LNCaP clone FGC (cell line): ENCODE measurements around the gene C22orf31.
"Not testable (repeated sequence)": the region's sequence is repeated elsewhere in the genome, so short reads cannot be mapped to it uniquely, and the experiment has no call there.

ENCODE experiments used
- DNase-seq: peaks from one replicate; pipeline ENCODE4 v3.0.0-alpha.2; 2011; ENCODE audit warnings: low read depth
- H3K4me3 ChIP-seq: 2 replicates; pipeline ENCODE4 v1.5.1; 2011; ENCODE audit warnings: mild to moderate bottlenecking, low read depth, low read length, control low read depth
- TF ChIP-seq, protein P1 (sequence below): IDR thresholded peaks from 2 replicates; pipeline ENCODE4 v1.5.1; 2012; ENCODE audit warnings: mild to moderate bottlenecking; ENCODE audit not compliant: control insufficient read depth, insufficient read depth; ENCODE audit errors: extremely low read depth

C22orf31 gene

DNA sequence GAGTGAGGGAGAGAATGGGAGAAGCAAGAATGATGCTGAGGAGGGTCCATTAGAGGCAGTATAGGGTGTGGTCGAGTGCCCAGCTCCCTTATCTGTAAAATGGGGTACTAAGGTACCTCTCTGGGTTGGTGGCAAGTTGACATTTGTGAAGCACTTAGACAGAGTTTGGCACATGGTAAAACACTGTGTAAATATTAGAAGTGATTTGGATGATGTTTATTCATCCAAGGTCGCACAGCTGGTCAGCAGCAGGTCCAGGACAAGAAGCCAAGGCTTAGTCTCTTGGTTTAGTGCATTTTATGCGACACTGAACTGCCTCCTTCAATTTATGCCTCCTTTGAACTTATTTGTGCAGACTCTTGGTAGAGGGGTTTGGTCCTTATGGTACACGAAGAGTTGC, 30.6 kb upstream of the C22orf31 start:
- no peak overlapping the region for H3K4me3 ChIP-seq
- TF ChIP-seq, protein P1, sequence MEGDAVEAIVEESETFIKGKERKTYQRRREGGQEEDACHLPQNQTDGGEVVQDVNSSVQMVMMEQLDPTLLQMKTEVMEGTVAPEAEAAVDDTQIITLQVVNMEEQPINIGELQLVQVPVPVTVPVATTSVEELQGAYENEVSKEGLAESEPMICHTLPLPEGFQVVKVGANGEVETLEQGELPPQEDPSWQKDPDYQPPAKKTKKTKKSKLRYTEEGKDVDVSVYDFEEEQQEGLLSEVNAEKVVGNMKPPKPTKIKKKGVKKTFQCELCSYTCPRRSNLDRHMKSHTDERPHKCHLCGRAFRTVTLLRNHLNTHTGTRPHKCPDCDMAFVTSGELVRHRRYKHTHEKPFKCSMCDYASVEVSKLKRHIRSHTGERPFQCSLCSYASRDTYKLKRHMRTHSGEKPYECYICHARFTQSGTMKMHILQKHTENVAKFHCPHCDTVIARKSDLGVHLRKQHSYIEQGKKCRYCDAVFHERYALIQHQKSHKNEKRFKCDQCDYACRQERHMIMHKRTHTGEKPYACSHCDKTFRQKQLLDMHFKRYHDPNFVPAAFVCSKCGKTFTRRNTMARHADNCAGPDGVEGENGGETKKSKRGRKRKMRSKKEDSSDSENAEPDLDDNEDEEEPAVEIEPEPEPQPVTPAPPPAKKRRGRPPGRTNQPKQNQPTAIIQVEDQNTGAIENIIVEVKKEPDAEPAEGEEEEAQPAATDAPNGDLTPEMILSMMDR: no peak
- peak; percentile 32 for DNase-seq

DNA sequence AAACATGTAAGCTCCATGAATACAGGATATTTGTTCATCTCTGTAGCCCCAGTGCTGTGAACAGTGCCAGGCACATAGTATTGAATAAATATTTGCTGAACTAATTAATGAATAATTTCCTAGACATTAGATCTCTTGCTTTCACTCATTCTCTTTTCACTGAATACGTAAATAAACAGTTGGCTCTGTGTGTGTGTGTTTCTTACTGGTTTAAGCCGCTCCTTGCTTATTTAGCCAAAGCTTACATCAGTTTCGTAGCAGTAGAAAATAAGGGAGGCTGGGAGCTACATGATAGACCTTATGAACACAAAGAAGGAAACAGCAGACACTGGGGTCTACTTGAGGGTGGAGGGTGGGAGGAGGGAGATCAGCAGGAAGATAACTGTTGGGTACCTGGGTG, 28.4 kb upstream of the C22orf31 start:
- peak; percentile 66 for DNase-seq
- TF ChIP-seq, protein P1: no peak
- H3K4me3 ChIP-seq: no peak overlapping the region

DNA sequence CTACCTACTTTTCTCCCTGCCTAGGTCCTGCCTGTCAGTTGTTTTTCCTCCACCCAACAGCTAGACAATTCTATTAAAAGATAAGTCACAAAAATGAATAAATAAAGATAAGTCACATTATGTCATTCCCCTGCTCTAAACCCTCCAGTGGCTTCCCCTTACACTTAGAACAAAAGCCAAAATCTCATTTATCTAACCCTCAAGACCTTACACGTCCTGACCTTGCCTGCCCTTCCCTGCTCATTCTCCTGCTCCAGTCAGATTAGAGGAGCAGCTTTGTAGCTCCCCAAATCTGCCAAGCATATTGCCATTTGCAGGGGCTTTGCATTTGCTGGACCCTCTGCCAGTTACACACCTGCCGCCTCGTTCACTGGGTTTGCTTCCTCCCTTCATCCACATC, 27.9 kb upstream of the C22orf31 start:
- no peak overlapping the region for H3K4me3 ChIP-seq
- no peak for DNase-seq
- TF ChIP-seq, protein P1: no peak

DNA sequence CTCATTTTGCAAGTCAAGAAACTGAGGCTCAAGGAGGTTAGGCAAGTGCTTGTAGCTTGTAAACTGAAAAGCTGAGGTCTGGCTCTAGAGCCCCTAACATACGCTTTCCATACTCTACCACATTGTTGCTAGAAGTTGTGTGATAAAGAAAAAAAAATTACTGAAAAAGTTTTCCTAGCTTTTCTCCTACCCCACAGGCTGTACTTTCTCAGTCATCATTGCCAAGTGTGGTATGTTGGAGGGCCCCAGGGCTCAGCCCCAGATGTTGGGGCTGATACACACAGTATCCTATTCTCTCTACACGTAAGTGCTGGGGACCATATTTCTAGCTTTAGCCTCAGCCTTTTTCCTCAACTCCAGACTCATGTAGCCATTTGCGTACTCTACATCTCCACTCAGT, 27.2 kb upstream of the C22orf31 start:
- DNase-seq: no peak
- TF ChIP-seq, protein P1: no peak
- no peak overlapping the region for H3K4me3 ChIP-seq

- DNase-seq: no peak
- no peak overlapping the region for H3K4me3 ChIP-seq
- TF ChIP-seq, protein P1: no peak
These were observed 25.4 kb upstream of the C22orf31 start for GRCh38 chr22:29087012-29087411.

DNA sequence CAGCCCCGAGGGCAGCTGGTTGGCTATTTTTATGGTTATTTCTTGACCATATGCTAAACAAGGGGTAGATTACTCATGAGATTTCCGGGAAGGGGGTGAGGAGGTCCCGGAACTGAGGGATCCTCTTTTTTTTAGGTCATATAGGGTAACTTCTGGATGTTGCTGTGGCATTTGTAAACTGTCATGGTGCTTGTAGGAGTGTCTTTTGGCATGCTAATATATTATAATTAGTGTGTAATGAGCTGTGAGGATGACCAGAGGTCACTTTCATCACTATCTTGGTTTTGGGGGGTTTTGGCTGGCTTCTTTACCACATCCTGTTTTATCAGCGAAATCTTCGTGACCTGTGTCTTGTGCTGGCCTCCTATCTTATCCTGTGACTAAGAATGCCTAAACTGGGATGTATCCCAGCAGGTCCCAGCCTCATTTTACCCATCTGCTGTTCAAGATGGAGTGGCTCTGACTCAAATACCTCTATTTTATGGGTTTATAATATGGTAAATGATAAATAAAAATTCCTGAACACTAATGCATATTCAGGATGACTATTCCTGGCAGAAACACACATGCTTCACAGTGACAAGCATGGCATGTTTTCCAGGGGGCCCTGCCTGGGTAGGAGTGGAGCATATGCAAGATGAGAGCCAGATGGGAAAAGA, 22.4 kb upstream of the C22orf31 start:
- TF ChIP-seq, protein P1: no peak
- DNase-seq: no peak
- no peak overlapping the region for H3K4me3 ChIP-seq

GRCh38 chr22:29083576-29083932, 21.9 kb upstream of the C22orf31 start:
- not testable (repeated sequence) for H3K4me3 ChIP-seq, DNase-seq
